SKM-1 treated with dmso at 0.1 percent for 144 hours (cell line): Measurements from ENCODE around the gene PAQR5.

ENCODE experiments used
- DNase-seq: peaks from one replicate; lab custom pipeline; 2025; ENCODE audit not compliant: unreplicated experiment; lab: John Stamatoyannopoulos, UW

Gene PAQR5

GRCh38 chr15:69456208-69457166, 157.8 kb downstream of the PAQR5 start:
- DNase-seq, result no peak
